GM12878 (cell line): ENCODE data around the gene FAM89B.

Source experiments
- ATF3 ChIP-seq: IDR thresholded peaks from 2 replicates; pipeline ENCODE4 v1.6.1; 2011; ENCODE audit warnings: low read depth, mild to moderate bottlenecking, low read length, moderate library complexity, borderline replicate concordance; ENCODE audit errors: extremely low read depth
- CTCF ChIP-seq, 3 experiments: IDR thresholded peaks in 2 of 3; conservative IDR thresholded peaks in 1 of 3; 2 replicates each; pipeline ENCODE4 v1.5.1; 2011; ENCODE audit warnings: low read depth in 3 of 3, low read length in 3 of 3, mild to moderate bottlenecking in 3 of 3, control low read depth in 2 of 3, moderate library complexity in 2 of 3, inconsistent platforms in 1 of 3, mixed read lengths in 1 of 3; ENCODE audit not compliant: control insufficient read depth in 2 of 3, insufficient read depth in 1 of 3; ENCODE audit errors: extremely low read depth in 1 of 3
- NFYA ChIP-seq: IDR thresholded peaks from 2 replicates; pipeline ENCODE4 v1.6.1; 2011; ENCODE audit warnings: low read depth, mild to moderate bottlenecking, low read length, improper control_type of control experiment, borderline replicate concordance
- SMAD1 ChIP-seq: fragments of 450-650 bp; IDR thresholded peaks from 2 replicates; pipeline ENCODE4 v1.6.1; 2018; ENCODE audit warnings: mild to moderate bottlenecking, low read depth; ENCODE audit not compliant: partially characterized antibody
- TAF1 ChIP-seq: IDR thresholded peaks from 2 replicates; pipeline ENCODE4 v1.6.1; 2011; ENCODE audit warnings: mild to moderate bottlenecking, low read depth, low read length, borderline replicate concordance
- ZBTB40 ChIP-seq: fragments of 450-650 bp; IDR thresholded peaks from 2 replicates; pipeline ENCODE4 v1.6.1; 2016; ENCODE audit warnings: mild to moderate bottlenecking, moderate library complexity, borderline replicate concordance

- TF ChIP-seq NFYA: no peak
- no peak for TF ChIP-seq TAF1
- TF ChIP-seq ATF3: no peak
- TF ChIP-seq SMAD1: no peak
- no peak for TF ChIP-seq ZBTB40
- TF ChIP-seq CTCF (IDR thresholded peaks at IDR 0.05 in 2 of 3, conservative IDR thresholded peaks at IDR 0.05 in 1 of 3; ENCODE audit: control insufficient read depth in 2 of 3, extremely low read depth in 1 of 3, insufficient read depth in 1 of 3, low read depth in 3 of 3, low read length in 3 of 3): no peak
Measured at GRCh38 chr11:65529475-65530156, 42.7 kb upstream of the FAM89B start.
